Measurements from ENCODE around the gene TPD52L2.
A peak's percentile ranks its signal among the peaks of the same experiment; 100 is the strongest.

Gene TPD52L2

GRCh38 chr20:63908008-63908682 is 43.1 kb downstream of the TPD52L2 start:
- no peak overlapping the region for H3K4me3 ChIP-seq (ENCODE audit: low read depth, low read length, poor library complexity, severe bottlenecking)
- peak overlapping the region; percentile 5 for H3K27ac ChIP-seq (ENCODE audit: low read depth, low read length, poor library complexity, severe bottlenecking)
- H3K9me2 ChIP-seq (ENCODE audit: low read depth, low read length): no peaks in the 10 kb centered on the region
- no peaks in the 10 kb centered on the region for H3K9me3 ChIP-seq (ENCODE audit: low read length)
- H3F3A ChIP-seq (ENCODE audit: insufficient read depth, low read length): no peaks in the 10 kb centered on the region
- no peak overlapping the region for H2AFZ ChIP-seq (ENCODE audit: low read length)
- H3K27me3 ChIP-seq (ENCODE audit: insufficient read depth, low read length): no peaks in the 10 kb centered on the region
- peaks cover 38% of the 10 kb centered on the region for H3K4me1 ChIP-seq (ENCODE audit: insufficient read depth, low read length, severe bottlenecking)
- H3K4me2 ChIP-seq (ENCODE audit: low read length): no peak overlapping the region
- no peaks in the 10 kb centered on the region; the same call in 1 of the 2 replicates for H3K36me3 ChIP-seq (ENCODE audit: insufficient read depth, low read length)
- peaks cover 64% of the 10 kb centered on the region for H3K79me2 ChIP-seq (ENCODE audit: insufficient read depth, low read length)
- H4K20me1 ChIP-seq (ENCODE audit: insufficient read depth, low read length): no peaks in the 10 kb centered on the region
- H3K9ac ChIP-seq (ENCODE audit: low read length): no peak overlapping the region
- TF ChIP-seq EZH2 (IDR thresholded peaks at IDR 0.05; ENCODE audit: borderline replicate concordance, low read length) (no peak), CTCF (IDR thresholded peaks at IDR 0.05; ENCODE audit: low read length) (no peak)

GRCh38 chr20:63911176-63911575 is 46.1 kb downstream of the TPD52L2 start:
- TF ChIP-seq EZH2 (IDR thresholded peaks at IDR 0.05; ENCODE audit: borderline replicate concordance, low read length): no peak
- TF ChIP-seq CTCF (IDR thresholded peaks at IDR 0.05; ENCODE audit: low read length): no peak
- no peaks in the 10 kb centered on the region for H3K9me3 ChIP-seq (ENCODE audit: low read length)
- peak overlapping the region; percentile 17 for H3K4me3 ChIP-seq (ENCODE audit: low read depth, low read length, poor library complexity, severe bottlenecking)
- peaks cover 58% of the 10 kb centered on the region for H3K79me2 ChIP-seq (ENCODE audit: insufficient read depth, low read length)
- H3K9me2 ChIP-seq (ENCODE audit: low read depth, low read length): no peaks in the 10 kb centered on the region
- H3K9ac ChIP-seq (ENCODE audit: low read length): peak overlapping the region; percentile 5; the same call in 1 of the 2 replicates
- H3K36me3 ChIP-seq (ENCODE audit: insufficient read depth, low read length): peaks cover 10% of the 10 kb centered on the region; the same call in 1 of the 2 replicates
- H3K4me1 ChIP-seq (ENCODE audit: insufficient read depth, low read length, severe bottlenecking): peaks cover 40% of the 10 kb centered on the region
- H3F3A ChIP-seq (ENCODE audit: insufficient read depth, low read length): no peaks in the 10 kb centered on the region
- H3K27ac ChIP-seq (ENCODE audit: low read depth, low read length, poor library complexity, severe bottlenecking): peak overlapping the region; percentile 64
- peak overlapping the region; percentile 41 for H3K4me2 ChIP-seq (ENCODE audit: low read length)
- no peak overlapping the region for H2AFZ ChIP-seq (ENCODE audit: low read length)
- H3K27me3 ChIP-seq (ENCODE audit: insufficient read depth, low read length): no peaks in the 10 kb centered on the region
- H4K20me1 ChIP-seq (ENCODE audit: insufficient read depth, low read length): no peaks in the 10 kb centered on the region

GRCh38 chr20:63913768-63914167 is 48.7 kb downstream of the TPD52L2 start:
- TF ChIP-seq CTCF (IDR thresholded peaks at IDR 0.05; ENCODE audit: low read length) (no peak), EZH2 (IDR thresholded peaks at IDR 0.05; ENCODE audit: borderline replicate concordance, low read length) (no peak)
- Histone ChIP-seq H3K9ac (ENCODE audit: low read length) (no peak overlapping the region), H3K9me3 (ENCODE audit: low read length) (no peaks in the 10 kb centered on the region), H3K4me3 (ENCODE audit: low read depth, low read length, poor library complexity, severe bottlenecking) (no peak overlapping the region), H3K27ac (ENCODE audit: low read depth, low read length, poor library complexity, severe bottlenecking) (no peak overlapping the region), H3F3A (ENCODE audit: insufficient read depth, low read length) (no peaks in the 10 kb centered on the region), H3K27me3 (ENCODE audit: insufficient read depth, low read length) (no peaks in the 10 kb centered on the region), H3K4me1 (ENCODE audit: insufficient read depth, low read length, severe bottlenecking) (peaks cover 61% of the 10 kb centered on the region), H2AFZ (ENCODE audit: low read length) (no peak overlapping the region), H3K79me2 (ENCODE audit: insufficient read depth, low read length) (peaks cover 44% of the 10 kb centered on the region), H3K4me2 (ENCODE audit: low read length) (no peak overlapping the region), H4K20me1 (ENCODE audit: insufficient read depth, low read length) (no peaks in the 10 kb centered on the region), H3K9me2 (ENCODE audit: low read depth, low read length) (no peaks in the 10 kb centered on the region), H3K36me3 (ENCODE audit: insufficient read depth, low read length) (peaks cover 11% of the 10 kb centered on the region; the same call in 1 of the 2 replicates)

All from OCI-LY1 (cell line).